DMS79 treated with DMSO at 0.1 percent for 48 hours (cell line): Measurements from ENCODE around the gene NKAIN2.
"Not testable (repeated sequence)": the region's sequence is repeated elsewhere in the genome, so short reads cannot be mapped to it uniquely, and the experiment has no call there.

Source experiments
- DNase-seq: peaks from one replicate; lab custom pipeline; 2025; lab: John Stamatoyannopoulos, UW

Gene NKAIN2

GRCh38 chr6:124688369-124688768, 884.7 kb downstream of the NKAIN2 start:
- no peak for DNase-seq

GRCh38 chr6:124694139-124694705, 890.6 kb downstream of the NKAIN2 start:
- peak; percentile 25 for DNase-seq

GRCh38 chr6:124699038-124699437, 895.4 kb downstream of the NKAIN2 start:
- no peak for DNase-seq

- DNase-seq, result no peak
Observed at GRCh38 chr6:124703541-124703940, 899.9 kb downstream of the NKAIN2 start.

- not testable (repeated sequence) for DNase-seq
Observed at GRCh38 chr6:124712532-124712931, 908.9 kb downstream of the NKAIN2 start.

- no peak for DNase-seq
Observed at GRCh38 chr6:124714728-124715127, 911.1 kb downstream of the NKAIN2 start.

GRCh38 chr6:124719913-124720312, 916.2 kb downstream of the NKAIN2 start:
- no peak for DNase-seq

- DNase-seq, result no peak
Observed at GRCh38 chr6:124721331-124721730, 917.7 kb downstream of the NKAIN2 start.

- no peak for DNase-seq
Observed at GRCh38 chr6:124722141-124722878, 918.6 kb downstream of the NKAIN2 start.

- DNase-seq, result no peak
Observed at GRCh38 chr6:124723671-124724070, 920.0 kb downstream of the NKAIN2 start.

- DNase-seq, result not testable (repeated sequence)
Observed at GRCh38 chr6:124737804-124738203, 934.1 kb downstream of the NKAIN2 start.

- DNase-seq, result peak; percentile 15
Observed at GRCh38 chr6:124738482-124738881, 934.8 kb downstream of the NKAIN2 start.

GRCh38 chr6:124741341-124741740, 937.7 kb downstream of the NKAIN2 start:
- no peak for DNase-seq

- peak; percentile 36 for DNase-seq
Observed at GRCh38 chr6:124742971-124743370, 939.3 kb downstream of the NKAIN2 start.

- peak; percentile 6 for DNase-seq
Observed at GRCh38 chr6:124743420-124743819, 939.8 kb downstream of the NKAIN2 start.

- no peak for DNase-seq
Observed at GRCh38 chr6:124747349-124747748, 943.7 kb downstream of the NKAIN2 start.

- DNase-seq, result no peak
Observed at GRCh38 chr6:124748778-124749177, 945.1 kb downstream of the NKAIN2 start.

GRCh38 chr6:124753001-124753400, 949.3 kb downstream of the NKAIN2 start:
- no peak for DNase-seq

- DNase-seq, result no peak
Observed at GRCh38 chr6:124753562-124754105, 950.0 kb downstream of the NKAIN2 start.

GRCh38 chr6:124755321-124755720, 951.7 kb downstream of the NKAIN2 start:
- DNase-seq, result no peak

- no peak for DNase-seq
Observed at GRCh38 chr6:124757560-124757959, 953.9 kb downstream of the NKAIN2 start.

GRCh38 chr6:124758663-124759062, 955.0 kb downstream of the NKAIN2 start:
- no peak for DNase-seq

- DNase-seq, result no peak
Observed at GRCh38 chr6:124765280-124765679, 961.6 kb downstream of the NKAIN2 start.
